Activated T-cell treated with anti-CD3 and anti-CD28 coated beads, Interleukin-2, amount 50 U/mL, for 24 hours (primary cell): Measurements from ENCODE around the gene VPS37C.
"Not testable (repeated sequence)": the region's sequence is repeated elsewhere in the genome, so short reads cannot be mapped to it uniquely, and the experiment has no call there.

Source experiments
- DNase-seq: peaks from one replicate; pipeline ENCODE4 v3.0.0-alpha.2; 2020
- H3K27ac Mint-ChIP-seq: 2 replicates; pipeline ENCODE4 v1.8.0; 2020; ENCODE audit warnings: mild to moderate bottlenecking, mixed read lengths
- H3K27me3 Mint-ChIP-seq: 2 replicates; pipeline ENCODE4 v1.8.0; 2020; ENCODE audit warnings: mixed read lengths
- H3K36me3 Mint-ChIP-seq: 2 replicates; pipeline ENCODE4 v1.8.0; 2020; ENCODE audit warnings: low read depth, mixed read lengths
- H3K4me1 Mint-ChIP-seq: 2 replicates; pipeline ENCODE4 v1.8.0; 2020; ENCODE audit warnings: low read depth, mixed read lengths
- H3K4me3 Mint-ChIP-seq: 2 replicates; pipeline ENCODE4 v1.8.0; 2020; ENCODE audit warnings: mild to moderate bottlenecking, moderate library complexity, mixed read lengths
- H3K9me3 Mint-ChIP-seq: 2 replicates; pipeline ENCODE4 v1.8.0; 2020; ENCODE audit warnings: mixed read lengths

Gene VPS37C

GRCh38 chr11:61166331-61166730 lies 5.1 kb upstream of the VPS37C start:
- H3K9me3 Mint-ChIP-seq, DNase-seq, H3K36me3 Mint-ChIP-seq, H3K27me3 Mint-ChIP-seq, H3K27ac Mint-ChIP-seq: not testable (repeated sequence)
- Mint-ChIP-seq H3K4me3 (peak overlapping the region; percentile 52), H3K4me1 (peaks cover 52% of the 10 kb centered on the region)

GRCh38 chr11:61165785-61166184 lies 4.6 kb upstream of the VPS37C start:
- Mint-ChIP-seq H3K4me3 (peak overlapping the region; percentile 59), H3K4me1 (peaks cover 53% of the 10 kb centered on the region)
- H3K27ac Mint-ChIP-seq, H3K36me3 Mint-ChIP-seq, H3K27me3 Mint-ChIP-seq, H3K9me3 Mint-ChIP-seq, DNase-seq: not testable (repeated sequence)

GRCh38 chr11:61164606-61165424 lies 3.6 kb upstream of the VPS37C start:
- Mint-ChIP-seq H3K4me3 (peak overlapping the region; percentile 59), H3K36me3 (peaks cover 3% of the 10 kb centered on the region), H3K4me1 (peaks cover 63% of the 10 kb centered on the region), H3K9me3 (no peaks in the 10 kb centered on the region), H3K27me3 (no peaks in the 10 kb centered on the region), H3K27ac (peak overlapping the region; percentile 91)
- no peak for DNase-seq

GRCh38 chr11:61163714-61164605 lies 2.7 kb upstream of the VPS37C start:
- H3K4me3 Mint-ChIP-seq = peak overlapping the region; percentile 59
- peaks cover 68% of the 10 kb centered on the region for H3K4me1 Mint-ChIP-seq
- H3K27me3 Mint-ChIP-seq = no peaks in the 10 kb centered on the region
- H3K9me3 Mint-ChIP-seq = no peaks in the 10 kb centered on the region
- peaks cover 3% of the 10 kb centered on the region for H3K36me3 Mint-ChIP-seq
- peak overlapping the region; percentile 91 for H3K27ac Mint-ChIP-seq
- DNase-seq = no peak

GRCh38 chr11:61163021-61163420 lies 1.8 kb upstream of the VPS37C start:
- H3K4me1 Mint-ChIP-seq = peaks cover 67% of the 10 kb centered on the region
- H3K27ac Mint-ChIP-seq = no peak overlapping the region
- DNase-seq = no peak
- H3K4me3 Mint-ChIP-seq = no peak overlapping the region
- peaks cover 3% of the 10 kb centered on the region for H3K36me3 Mint-ChIP-seq
- no peaks in the 10 kb centered on the region for H3K9me3 Mint-ChIP-seq
- no peaks in the 10 kb centered on the region for H3K27me3 Mint-ChIP-seq

GRCh38 chr11:61162092-61162941 lies 1.1 kb upstream of the VPS37C start:
- H3K27me3 Mint-ChIP-seq = no peaks in the 10 kb centered on the region
- H3K4me1 Mint-ChIP-seq = peaks cover 65% of the 10 kb centered on the region
- no peaks in the 10 kb centered on the region for H3K9me3 Mint-ChIP-seq
- peaks cover 9% of the 10 kb centered on the region for H3K36me3 Mint-ChIP-seq
- H3K4me3 Mint-ChIP-seq = peak overlapping the region; percentile 87
- no peak for DNase-seq
- peak overlapping the region; percentile 96 for H3K27ac Mint-ChIP-seq

- no peak for DNase-seq
- Mint-ChIP-seq H3K4me3 (peak overlapping the region; percentile 83), H3K4me1 (peaks cover 64% of the 10 kb centered on the region)
Measured at GRCh38 chr11:61160487-61161189, 588 bp downstream of the VPS37C start.

GRCh38 chr11:61158691-61159381 lies 2.4 kb downstream of the VPS37C start:
- no peak for DNase-seq
- Mint-ChIP-seq H3K9me3 (peaks cover 11% of the 10 kb centered on the region), H3K36me3 (peaks cover 35% of the 10 kb centered on the region), H3K27me3 (no peaks in the 10 kb centered on the region), H3K4me1 (peaks cover 51% of the 10 kb centered on the region), H3K4me3 (no peak overlapping the region), H3K27ac (peak overlapping the region; percentile 28)

More at GRCh38 chr11:61160487-61161189, 588 bp downstream of the VPS37C start:
- peak overlapping the region; percentile 90 for H3K27ac Mint-ChIP-seq
- H3K36me3 Mint-ChIP-seq = peaks cover 17% of the 10 kb centered on the region
- peaks cover 2% of the 10 kb centered on the region for H3K9me3 Mint-ChIP-seq
- no peaks in the 10 kb centered on the region for H3K27me3 Mint-ChIP-seq

- Mint-ChIP-seq H3K27me3 (no peaks in the 10 kb centered on the region), H3K36me3 (peaks cover 37% of the 10 kb centered on the region), H3K27ac (peak overlapping the region; percentile 42), H3K9me3 (peaks cover 11% of the 10 kb centered on the region), H3K4me1 (peaks cover 53% of the 10 kb centered on the region), H3K4me3 (no peak overlapping the region)
- DNase-seq = no peak
Measured at GRCh38 chr11:61157743-61158142, 3.5 kb downstream of the VPS37C start.

- Mint-ChIP-seq H3K27me3 (no peaks in the 10 kb centered on the region), H3K4me3 (no peak overlapping the region), H3K9me3 (peaks cover 11% of the 10 kb centered on the region), H3K4me1 (peaks cover 39% of the 10 kb centered on the region), H3K27ac (no peak overlapping the region), H3K36me3 (peaks cover 35% of the 10 kb centered on the region)
- DNase-seq = no peak
Measured at GRCh38 chr11:61155741-61156140, 5.5 kb downstream of the VPS37C start.

GRCh38 chr11:61155312-61155711 lies 5.9 kb downstream of the VPS37C start:
- no peak overlapping the region for H3K4me3 Mint-ChIP-seq
- no peak for DNase-seq
- peaks cover 35% of the 10 kb centered on the region for H3K36me3 Mint-ChIP-seq
- H3K27ac Mint-ChIP-seq = no peak overlapping the region
- H3K27me3 Mint-ChIP-seq = no peaks in the 10 kb centered on the region
- H3K9me3 Mint-ChIP-seq = peaks cover 11% of the 10 kb centered on the region
- H3K4me1 Mint-ChIP-seq = peaks cover 35% of the 10 kb centered on the region

GRCh38 chr11:61154528-61154927 lies 6.7 kb downstream of the VPS37C start:
- no peaks in the 10 kb centered on the region for H3K27me3 Mint-ChIP-seq
- DNase-seq = no peak
- peaks cover 29% of the 10 kb centered on the region for H3K4me1 Mint-ChIP-seq
- no peak overlapping the region for H3K27ac Mint-ChIP-seq
- no peak overlapping the region for H3K4me3 Mint-ChIP-seq
- H3K9me3 Mint-ChIP-seq = peaks cover 11% of the 10 kb centered on the region
- peaks cover 35% of the 10 kb centered on the region for H3K36me3 Mint-ChIP-seq

GRCh38 chr11:61153593-61154095 lies 7.6 kb downstream of the VPS37C start:
- Mint-ChIP-seq H3K36me3 (peaks cover 35% of the 10 kb centered on the region), H3K9me3 (peaks cover 11% of the 10 kb centered on the region), H3K4me3 (no peak overlapping the region)

More at GRCh38 chr11:61153593-61154095, 7.6 kb downstream of the VPS37C start:
- Mint-ChIP-seq H3K27ac (no peak overlapping the region), H3K27me3 (no peaks in the 10 kb centered on the region), H3K4me1 (peaks cover 22% of the 10 kb centered on the region)
- DNase-seq = no peak
